ENCODE measurements around the gene RECQL5. TPM values are rescaled to one million over a fixed set of nuclear protein-coding genes. Genes with fewer than 3 reads are reported as not detected.

The RECQL5 gene
- total and polyA plus RNA-seq, 2 donors = 19.6 to 22.2 TPM

DNA sequence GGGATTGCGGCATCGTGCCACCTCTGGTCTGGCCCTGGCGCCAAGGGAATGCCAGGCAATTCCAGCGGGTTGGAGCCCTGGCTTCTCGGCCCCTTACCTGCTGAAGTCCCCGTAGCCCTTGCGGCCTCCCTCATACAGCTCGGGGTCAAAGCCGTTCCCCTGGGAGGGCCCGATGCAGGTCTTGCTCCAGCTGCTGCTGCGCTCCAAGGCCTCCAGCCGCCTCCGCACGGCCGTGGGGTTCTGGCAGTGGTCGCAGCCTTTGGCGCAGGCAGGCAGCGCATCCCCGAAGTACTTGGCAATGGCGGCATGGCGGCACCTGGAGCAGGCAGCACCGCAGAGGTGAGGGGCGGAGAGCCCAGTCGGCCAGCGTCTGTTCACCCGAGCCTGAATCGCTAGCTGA lies 35.6 kb downstream of the RECQL5 start:
- Histone ChIP-seq H3K4me1 (ENCODE audit: insufficient read depth) (peaks cover 3% of the 10 kb centered on the region), H3K36me3 (ENCODE audit: insufficient read depth) (no peaks in the 10 kb centered on the region), H3K27ac (ENCODE audit: low read depth) (no peak overlapping the region), H3K4me3 (ENCODE audit: low read depth, low read length) (no peak overlapping the region)
- WGBS = 91% methylated on average over 27 of the region's 27 CpGs
- DNase-seq (ENCODE audit: extremely low spot score) = no peak

DNA sequence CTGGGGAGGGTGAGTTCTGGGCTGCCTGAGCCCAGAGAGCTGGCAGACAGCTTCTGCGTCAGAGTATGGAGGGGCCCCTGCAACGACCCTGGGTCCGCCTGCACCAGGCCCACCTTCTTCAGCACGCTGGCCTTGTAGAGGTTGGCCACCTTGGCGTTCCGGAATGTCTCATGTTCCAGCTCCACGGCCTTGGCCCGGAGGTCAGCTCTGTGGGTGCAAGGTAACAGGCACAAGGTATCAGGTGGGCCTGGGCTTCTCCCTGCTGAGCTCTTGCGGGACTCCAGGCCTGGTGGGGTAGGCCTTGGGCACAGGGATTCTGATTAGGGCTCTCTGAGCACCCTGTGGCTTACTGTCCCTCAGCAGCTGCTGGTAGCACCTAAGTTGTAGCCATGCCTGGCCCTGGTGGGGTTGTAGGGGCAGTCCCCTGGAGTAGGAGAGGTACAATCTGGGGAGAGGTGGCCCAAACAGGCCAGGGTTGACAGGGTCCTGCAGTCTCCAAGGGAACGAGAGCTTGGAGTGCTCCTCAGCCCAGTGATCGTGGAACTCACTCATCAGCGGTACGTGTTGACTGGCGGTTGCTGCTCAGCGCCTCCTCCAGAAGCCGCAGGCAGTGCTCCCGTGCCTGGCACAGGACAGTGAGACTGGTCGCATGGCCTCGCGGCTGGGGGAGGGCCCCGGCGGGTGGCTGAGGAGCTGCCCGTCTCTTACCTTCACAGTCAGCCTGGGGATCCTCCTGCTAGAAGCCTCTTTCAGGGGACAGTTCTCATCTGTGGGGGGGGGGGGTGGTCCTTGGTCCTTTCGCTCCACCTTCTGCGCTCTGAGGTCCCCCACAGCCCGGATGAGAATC lies 36.7 kb downstream of the RECQL5 start:
- Histone ChIP-seq H3K27ac (ENCODE audit: low read depth) (no peak overlapping the region), H3K4me3 (ENCODE audit: low read depth, low read length) (no peak overlapping the region), H3K4me1 (ENCODE audit: insufficient read depth) (peaks cover 3% of the 10 kb centered on the region), H3K36me3 (ENCODE audit: insufficient read depth) (no peaks in the 10 kb centered on the region)
- WGBS = 81% methylated on average over 26 of the region's 26 CpGs
- no peak for DNase-seq (ENCODE audit: extremely low spot score)

DNA sequence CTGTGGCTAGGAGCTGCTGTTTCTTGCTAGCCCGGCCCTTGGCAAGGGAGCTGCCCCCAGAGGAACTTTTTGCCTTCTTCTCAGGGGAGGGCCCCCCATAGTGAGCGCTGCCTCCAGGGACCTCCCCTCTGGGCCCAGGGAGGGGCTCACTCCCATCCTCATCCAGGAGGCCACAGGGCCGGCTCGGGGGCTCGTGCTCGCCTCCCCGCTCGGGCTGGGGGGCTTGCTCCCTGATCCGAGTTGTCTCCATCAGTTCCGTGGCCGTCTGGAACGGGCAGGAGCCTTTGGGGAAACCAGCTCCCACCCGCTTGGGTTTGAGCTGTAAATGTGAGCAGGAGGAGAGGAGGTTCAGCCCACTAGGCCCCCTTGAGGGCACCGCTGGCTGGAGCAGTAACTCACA lies 37.8 kb downstream of the RECQL5 start:
- Histone ChIP-seq H3K4me1 (ENCODE audit: insufficient read depth) (peaks cover 3% of the 10 kb centered on the region), H3K27ac (ENCODE audit: low read depth) (no peak overlapping the region), H3K4me3 (ENCODE audit: low read depth, low read length) (no peak overlapping the region), H3K36me3 (ENCODE audit: insufficient read depth) (no peaks in the 10 kb centered on the region)
- DNase-seq (ENCODE audit: extremely low spot score) = no peak
- WGBS = 79% methylated on average over 14 of the region's 14 CpGs

DNA sequence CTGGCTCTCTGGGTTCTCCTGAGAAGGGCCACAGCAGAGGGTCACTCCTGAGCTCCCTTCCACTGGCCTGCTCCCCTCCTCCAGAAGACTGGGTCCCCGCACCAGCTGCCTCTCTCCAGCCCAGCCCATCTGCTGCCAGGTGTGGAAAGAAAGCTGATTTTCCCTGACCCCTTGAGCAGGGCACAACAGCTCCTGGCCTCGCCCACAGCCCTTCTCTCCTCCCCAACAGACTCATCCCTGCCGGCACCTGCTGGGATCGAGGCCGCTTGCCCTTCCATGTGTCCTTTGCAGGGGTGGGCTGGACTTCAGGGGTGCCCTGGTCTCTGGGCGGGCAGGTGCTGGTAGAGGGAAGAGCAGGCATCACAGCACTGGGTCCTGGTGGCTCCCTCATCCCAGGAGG lies 38.5 kb downstream of the RECQL5 start:
- no peak for DNase-seq (ENCODE audit: extremely low spot score)
- Histone ChIP-seq H3K4me1 (ENCODE audit: insufficient read depth) (no peaks in the 10 kb centered on the region), H3K4me3 (ENCODE audit: low read depth, low read length) (no peak overlapping the region), H3K36me3 (ENCODE audit: insufficient read depth) (no peaks in the 10 kb centered on the region), H3K27ac (ENCODE audit: low read depth) (no peak overlapping the region)
- 84% methylated on average over 6 of the region's 6 CpGs for WGBS

- Histone ChIP-seq H3K27ac (ENCODE audit: low read depth) (no peak overlapping the region), H3K36me3 (ENCODE audit: insufficient read depth) (no peaks in the 10 kb centered on the region), H3K4me1 (ENCODE audit: insufficient read depth) (no peaks in the 10 kb centered on the region), H3K4me3 (ENCODE audit: low read depth, low read length) (no peak overlapping the region)
- DNase-seq (ENCODE audit: extremely low spot score) = no peak
- WGBS = 92% methylated on average over 10 of the region's 10 CpGs
Observed at GRCh38 chr17:75627094-75627493, 39.9 kb downstream of the RECQL5 start.

DNA sequence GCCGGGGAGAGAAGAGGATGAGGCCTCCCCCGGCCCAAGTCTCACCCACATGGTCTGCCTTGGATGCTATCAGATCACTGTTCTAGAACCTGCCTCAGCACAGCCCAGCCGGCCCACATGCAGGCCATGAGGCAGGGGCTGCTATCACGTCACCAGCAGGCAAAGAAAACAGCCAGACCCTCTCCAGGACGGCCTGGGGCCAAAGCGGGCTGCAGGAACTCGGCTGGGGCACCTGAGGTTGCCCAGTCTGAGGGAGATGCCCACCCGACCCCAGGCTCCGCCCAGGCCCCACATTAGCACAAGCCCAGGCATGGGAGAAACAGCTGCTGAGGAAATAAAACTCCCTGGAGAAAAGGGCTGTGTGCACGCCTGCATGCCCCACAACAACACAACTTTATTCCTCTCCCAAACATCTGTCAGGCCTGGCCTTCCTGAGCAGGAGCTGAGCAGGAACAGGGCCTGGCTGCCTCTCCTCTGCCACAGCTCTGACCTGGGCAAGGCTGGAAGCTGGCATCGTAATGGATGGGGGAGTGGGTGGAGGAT lies 40.4 kb downstream of the RECQL5 start:
- Histone ChIP-seq H3K4me1 (ENCODE audit: insufficient read depth) (no peaks in the 10 kb centered on the region), H3K36me3 (ENCODE audit: insufficient read depth) (no peaks in the 10 kb centered on the region), H3K27ac (ENCODE audit: low read depth) (no peak overlapping the region), H3K4me3 (ENCODE audit: low read depth, low read length) (no peak overlapping the region)
- 79% methylated on average over 11 of the region's 11 CpGs for WGBS
- DNase-seq (ENCODE audit: extremely low spot score) = no peak

- WGBS = 82% methylated on average over 15 of the region's 15 CpGs
- Histone ChIP-seq H3K27ac (ENCODE audit: low read depth) (no peak overlapping the region), H3K4me3 (ENCODE audit: low read depth, low read length) (no peak overlapping the region), H3K36me3 (ENCODE audit: insufficient read depth) (no peaks in the 10 kb centered on the region), H3K4me1 (ENCODE audit: insufficient read depth) (no peaks in the 10 kb centered on the region)
- no peak for DNase-seq (ENCODE audit: extremely low spot score)
Observed at GRCh38 chr17:75625813-75626486, 41.0 kb downstream of the RECQL5 start.

DNA sequence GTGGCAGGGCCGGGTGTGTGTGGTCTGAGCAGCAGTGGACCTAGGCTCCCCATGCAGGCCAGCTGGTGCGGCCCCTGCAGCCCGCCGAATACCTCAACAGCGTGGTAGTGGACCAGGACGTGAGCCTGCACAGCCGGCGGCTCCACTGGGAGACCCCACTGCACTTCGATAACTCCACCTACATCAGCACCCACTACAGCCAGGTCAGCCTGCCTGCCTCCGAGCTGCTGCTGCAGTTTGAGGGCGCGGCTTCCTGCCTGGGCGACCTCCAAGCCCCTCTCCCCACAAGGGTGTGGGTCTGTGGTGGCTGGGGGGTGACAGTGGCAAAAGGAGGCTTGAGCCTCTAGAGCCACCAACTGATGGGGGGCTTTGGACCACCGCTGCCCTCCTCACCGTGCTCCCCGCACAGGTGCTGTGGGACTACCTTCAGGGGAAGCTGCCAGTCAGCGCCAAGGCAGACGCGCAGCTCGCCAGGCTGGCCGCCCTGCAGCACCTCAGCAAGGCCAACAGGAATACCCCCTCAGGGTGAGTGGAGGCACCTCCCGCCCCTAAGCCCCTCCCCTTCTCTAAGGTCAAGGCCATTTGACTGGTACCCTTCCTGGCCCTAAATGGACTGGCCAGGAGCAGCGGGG lies 42.1 kb downstream of the RECQL5 start:
- H3K4me3 ChIP-seq (ENCODE audit: low read depth, low read length) = no peak overlapping the region
- H3K27ac ChIP-seq (ENCODE audit: low read depth) = no peak overlapping the region
- 86% methylated on average over 23 of the region's 23 CpGs for WGBS
- DNase-seq (ENCODE audit: extremely low spot score) = no peak
- H3K36me3 ChIP-seq (ENCODE audit: insufficient read depth) = no peaks in the 10 kb centered on the region
- no peaks in the 10 kb centered on the region for H3K4me1 ChIP-seq (ENCODE audit: insufficient read depth)

- 93% methylated on average over 12 of the region's 12 CpGs for WGBS
- no peak for DNase-seq (ENCODE audit: extremely low spot score)
- H3K27ac ChIP-seq (ENCODE audit: low read depth) = no peak overlapping the region
- no peak overlapping the region for H3K4me3 ChIP-seq (ENCODE audit: low read depth, low read length)
- no peaks in the 10 kb centered on the region for H3K36me3 ChIP-seq (ENCODE audit: insufficient read depth)
- no peaks in the 10 kb centered on the region for H3K4me1 ChIP-seq (ENCODE audit: insufficient read depth)
Observed at GRCh38 chr17:75624021-75624420, 42.9 kb downstream of the RECQL5 start.

DNA sequence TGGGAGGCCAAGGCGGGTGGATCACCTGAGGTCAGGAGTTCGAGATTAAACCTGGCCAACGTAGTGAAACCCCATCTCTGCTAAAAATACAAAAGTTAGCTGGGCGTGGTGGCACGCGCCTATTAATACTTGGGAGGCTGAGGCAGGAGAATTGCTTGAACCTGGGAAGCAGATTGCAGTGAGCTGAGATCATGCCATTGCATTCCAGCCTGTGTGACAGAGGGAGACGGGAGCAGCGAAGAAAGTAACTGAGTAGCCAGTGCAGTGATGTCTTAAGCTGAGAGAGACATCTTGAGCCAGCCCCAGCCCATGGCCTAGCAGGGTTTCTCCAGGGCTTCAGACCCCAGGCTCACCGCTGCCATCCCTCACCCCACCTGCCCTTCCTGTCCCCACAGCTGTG lies 43.6 kb downstream of the RECQL5 start:
- H3K4me3 ChIP-seq (ENCODE audit: low read depth, low read length) = no peak overlapping the region
- no peak overlapping the region for H3K27ac ChIP-seq (ENCODE audit: low read depth)
- no peaks in the 10 kb centered on the region for H3K36me3 ChIP-seq (ENCODE audit: insufficient read depth)
- 86% methylated on average over 9 of the region's 9 CpGs for WGBS
- DNase-seq (ENCODE audit: extremely low spot score) = no peak
- no peaks in the 10 kb centered on the region for H3K4me1 ChIP-seq (ENCODE audit: insufficient read depth)

- H3K27ac ChIP-seq (ENCODE audit: low read depth) = no peak overlapping the region
- 89% methylated on average over 15 of the region's 15 CpGs for WGBS
- H3K36me3 ChIP-seq (ENCODE audit: insufficient read depth) = no peaks in the 10 kb centered on the region
- no peaks in the 10 kb centered on the region for H3K4me1 ChIP-seq (ENCODE audit: insufficient read depth)
- no peak overlapping the region for H3K4me3 ChIP-seq (ENCODE audit: low read depth, low read length)
- no peak for DNase-seq (ENCODE audit: extremely low spot score)
Observed at GRCh38 chr17:75622771-75623273, 44.1 kb downstream of the RECQL5 start.

DNA sequence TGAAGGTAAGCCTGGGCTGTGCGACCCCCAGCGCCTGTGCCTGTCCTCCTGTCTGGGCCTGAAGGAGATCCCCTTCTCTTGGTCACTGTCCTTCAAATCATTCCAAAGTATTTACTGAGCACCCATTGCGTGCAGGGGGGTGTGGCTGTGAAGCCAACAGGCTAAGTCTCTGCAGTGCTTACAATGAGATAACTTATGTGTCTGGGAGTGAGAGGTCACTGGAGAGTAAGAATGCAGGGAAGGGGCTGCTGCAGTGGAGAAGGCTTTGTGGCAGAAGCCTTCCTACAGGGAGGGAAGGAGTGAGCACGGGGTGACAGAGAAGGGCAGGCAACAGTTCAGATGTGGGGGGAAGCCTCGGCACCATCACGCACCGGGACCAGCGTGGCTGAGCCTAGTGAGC lies 44.9 kb downstream of the RECQL5 start:
- no peak for DNase-seq (ENCODE audit: extremely low spot score)
- Histone ChIP-seq H3K4me1 (ENCODE audit: insufficient read depth) (no peaks in the 10 kb centered on the region), H3K27ac (ENCODE audit: low read depth) (no peak overlapping the region), H3K36me3 (ENCODE audit: insufficient read depth) (no peaks in the 10 kb centered on the region), H3K4me3 (ENCODE audit: low read depth, low read length) (no peak overlapping the region)
- 84% methylated on average over 8 of the region's 8 CpGs for WGBS

DNA sequence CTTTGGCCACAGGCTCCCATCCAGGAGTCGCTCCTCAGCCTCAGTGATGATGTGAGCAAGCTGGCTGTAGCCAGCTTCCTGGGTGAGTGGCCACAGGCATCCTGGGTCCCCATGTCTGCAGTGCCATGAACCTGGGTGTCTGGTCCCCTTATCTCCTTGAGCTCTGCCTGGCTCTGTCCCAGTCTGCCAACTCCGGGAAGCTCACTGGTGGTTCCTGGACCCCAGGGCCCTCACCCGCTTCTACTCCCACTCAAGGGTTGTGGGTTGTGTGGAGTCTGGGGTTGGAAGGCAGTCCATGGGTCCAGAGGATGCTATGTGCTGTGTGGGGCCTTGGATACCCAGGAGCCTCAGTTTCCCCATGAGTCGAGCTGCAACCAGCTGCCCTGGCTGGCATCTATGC lies 45.5 kb downstream of the RECQL5 start:
- DNase-seq (ENCODE audit: extremely low spot score) = no peak
- WGBS = 91% methylated on average over 4 of the region's 4 CpGs
- Histone ChIP-seq H3K4me1 (ENCODE audit: insufficient read depth) (no peaks in the 10 kb centered on the region), H3K36me3 (ENCODE audit: insufficient read depth) (no peaks in the 10 kb centered on the region), H3K27ac (ENCODE audit: low read depth) (no peak overlapping the region), H3K4me3 (ENCODE audit: low read depth, low read length) (no peak overlapping the region)
